SIG-M5 treated with dmso at 0.1 percent for 504 hours (cell line): ENCODE results near the gene KCTD19.

Experiments used
- DNase-seq: peaks from one replicate; lab custom pipeline; 2025; ENCODE audit not compliant: unreplicated experiment; lab: John Stamatoyannopoulos, UW

Gene KCTD19

DNA sequence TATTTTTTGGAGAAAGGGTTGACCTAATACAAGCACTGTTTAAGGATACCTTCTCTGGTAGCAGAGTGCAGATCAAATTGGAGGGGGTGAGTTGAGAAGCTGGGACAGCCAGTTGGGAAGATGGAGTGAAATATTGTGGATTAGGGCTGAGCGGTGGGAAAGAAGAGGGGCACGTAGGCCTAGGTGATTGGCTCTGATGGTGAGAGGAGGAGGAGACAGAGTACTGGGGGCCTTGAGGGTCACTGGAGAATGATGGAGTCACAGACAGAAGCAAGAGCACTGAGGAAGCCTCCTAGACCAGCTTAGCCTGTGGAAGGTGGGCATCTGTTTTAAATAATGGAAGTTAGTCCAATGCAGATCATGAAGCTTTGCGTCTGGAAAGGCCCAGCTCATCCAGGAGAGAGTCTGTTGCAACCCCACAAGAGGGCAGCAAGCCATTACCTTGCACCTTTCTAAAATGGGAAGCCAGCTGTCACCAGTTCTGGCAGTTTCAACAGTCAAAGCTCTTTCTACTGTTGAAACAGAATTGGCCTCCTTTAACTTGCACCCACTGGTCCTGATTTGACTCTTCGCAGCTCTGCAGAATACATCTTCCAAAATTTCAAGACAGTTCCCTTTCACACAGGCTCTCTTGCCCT, 66.0 kb downstream of the KCTD19 start:
- DNase-seq, result peak; percentile 51

GRCh38 chr16:67259705-67260104, 66.8 kb downstream of the KCTD19 start:
- DNase-seq, result no peak

DNA sequence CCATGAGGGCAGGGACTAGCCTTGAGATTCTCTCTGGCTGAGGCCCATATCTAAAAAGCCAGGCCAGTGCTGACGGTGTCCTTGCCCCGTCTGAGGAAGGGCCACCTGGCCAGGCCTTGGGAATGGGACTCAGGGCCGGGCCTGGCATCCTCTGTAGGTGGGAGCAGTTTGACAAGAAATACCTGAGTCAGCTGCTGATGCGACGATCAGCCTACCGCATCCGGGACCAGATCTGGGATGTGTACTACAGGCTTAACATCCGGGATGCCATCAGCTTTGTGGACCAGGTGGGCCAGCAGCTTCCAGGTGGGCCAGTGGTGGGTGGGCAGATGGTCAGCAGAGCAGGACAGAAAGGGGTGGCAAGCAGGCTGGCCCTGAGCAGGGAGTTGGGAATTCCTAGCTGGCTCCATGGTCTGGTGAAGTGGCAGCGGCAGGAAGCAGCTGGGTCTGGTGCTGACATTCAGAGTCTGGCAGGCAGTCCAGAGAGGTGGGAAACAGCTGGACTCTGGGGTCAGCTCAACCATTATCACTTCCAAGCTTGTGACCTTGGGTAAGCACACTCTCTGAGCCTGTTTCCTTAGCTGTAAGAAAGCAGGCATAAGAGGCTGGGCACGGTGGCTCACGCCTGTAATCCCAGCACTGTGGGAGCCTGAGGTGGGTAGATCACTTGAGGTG, 68.2 kb downstream of the KCTD19 start:
- no peak for DNase-seq

DNA sequence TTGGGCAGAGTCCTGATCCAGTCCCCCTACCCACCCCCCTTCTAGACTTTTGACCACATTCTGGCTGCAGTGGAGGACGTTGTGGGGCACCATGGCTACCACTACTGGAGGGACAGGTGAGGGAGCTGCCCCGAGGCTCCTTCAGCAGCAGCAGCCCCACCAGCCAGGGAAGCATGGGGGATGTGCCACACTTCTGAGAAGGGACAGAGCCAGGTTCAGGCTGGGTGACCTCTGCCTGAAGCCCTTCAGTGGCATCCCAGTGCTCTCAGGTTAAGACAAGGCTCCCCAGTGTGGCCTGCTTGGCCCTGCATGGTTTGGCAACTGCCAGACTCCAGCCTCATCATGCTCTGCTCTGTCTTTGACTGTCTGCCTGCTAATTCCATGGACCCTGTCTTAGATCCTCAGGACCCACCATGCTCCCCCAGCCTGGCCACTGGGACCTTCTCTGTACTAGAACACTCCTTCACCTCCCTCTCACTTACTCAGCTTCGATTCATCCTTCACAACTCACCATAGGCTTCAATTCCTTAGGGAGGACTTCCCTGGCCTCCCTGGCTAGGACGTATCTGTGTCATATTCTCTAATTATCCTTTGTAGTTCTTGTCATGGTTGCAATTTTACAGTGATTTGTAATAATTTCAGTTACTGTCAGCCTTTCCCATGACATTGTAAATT, 68.9 kb downstream of the KCTD19 start:
- DNase-seq, result no peak

GRCh38 chr16:67256701-67257230, 69.8 kb downstream of the KCTD19 start:
- DNase-seq, result no peak

DNA sequence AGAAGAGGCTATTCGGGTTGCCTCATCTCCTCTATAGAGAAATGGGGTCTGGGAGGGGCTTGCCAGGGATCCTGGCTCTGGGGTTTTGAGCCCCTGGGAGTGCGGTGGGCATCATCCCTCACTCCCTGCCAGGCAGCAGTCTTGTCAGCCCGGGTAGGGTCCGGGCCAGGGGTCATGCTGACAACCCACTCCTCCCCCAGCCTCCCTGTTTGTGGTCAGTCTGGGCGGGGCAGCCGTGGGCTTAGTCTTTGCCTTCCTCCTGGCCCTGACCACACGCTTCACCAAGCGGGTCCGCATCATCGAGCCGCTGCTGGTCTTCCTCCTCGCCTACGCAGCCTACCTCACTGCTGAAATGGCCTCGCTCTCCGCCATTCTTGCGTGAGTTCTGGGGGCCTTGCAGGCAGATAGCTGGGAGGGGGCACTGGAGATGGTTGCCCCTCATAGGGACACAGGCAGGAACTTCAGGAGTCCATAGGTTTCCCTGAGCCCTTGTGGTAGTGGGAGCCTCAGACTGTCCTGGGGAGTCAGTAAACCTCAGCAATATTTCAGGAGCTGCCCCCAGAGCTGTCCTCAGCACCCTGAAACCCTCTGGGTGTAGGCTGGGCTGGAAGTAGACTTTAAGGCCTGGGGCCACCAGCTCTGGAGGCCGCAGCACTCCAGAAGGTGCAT, 70.9 kb downstream of the KCTD19 start:
- DNase-seq, result no peak

DNA sequence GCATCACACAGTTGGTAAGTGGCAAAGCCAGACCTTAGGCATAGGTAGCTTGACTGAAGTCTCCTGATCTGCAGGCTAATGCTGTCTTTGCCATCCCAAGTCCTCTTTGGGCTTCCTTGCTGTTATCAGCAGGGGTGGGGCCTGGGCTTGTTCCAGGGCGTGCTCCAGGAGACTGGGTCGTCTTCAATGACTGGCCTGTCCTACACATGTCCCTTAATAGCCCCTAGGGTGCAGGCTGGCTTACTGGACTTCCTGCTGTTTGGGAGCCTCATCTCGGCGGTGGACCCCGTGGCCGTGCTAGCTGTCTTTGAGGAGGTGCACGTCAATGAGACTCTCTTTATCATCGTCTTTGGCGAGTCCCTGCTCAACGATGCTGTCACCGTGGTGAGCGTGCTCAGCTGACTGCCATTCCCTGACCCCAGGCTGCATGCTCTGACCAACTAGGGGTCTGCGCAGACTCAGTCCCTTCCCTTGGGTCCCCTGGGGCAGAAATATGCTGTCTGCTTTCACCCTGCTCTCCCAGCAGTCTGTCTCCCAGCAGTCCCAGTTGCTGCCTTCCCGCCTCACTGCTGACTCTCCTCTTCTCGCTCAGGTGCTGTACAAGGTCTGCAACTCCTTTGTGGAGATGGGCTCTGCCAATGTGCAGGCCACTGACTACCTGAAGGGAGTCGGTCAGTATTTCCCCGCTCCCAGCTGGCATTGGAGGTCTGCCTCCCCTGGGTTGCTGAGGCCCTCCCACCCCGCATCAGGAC, 71.6 kb downstream of the KCTD19 start:
- no peak for DNase-seq

DNA sequence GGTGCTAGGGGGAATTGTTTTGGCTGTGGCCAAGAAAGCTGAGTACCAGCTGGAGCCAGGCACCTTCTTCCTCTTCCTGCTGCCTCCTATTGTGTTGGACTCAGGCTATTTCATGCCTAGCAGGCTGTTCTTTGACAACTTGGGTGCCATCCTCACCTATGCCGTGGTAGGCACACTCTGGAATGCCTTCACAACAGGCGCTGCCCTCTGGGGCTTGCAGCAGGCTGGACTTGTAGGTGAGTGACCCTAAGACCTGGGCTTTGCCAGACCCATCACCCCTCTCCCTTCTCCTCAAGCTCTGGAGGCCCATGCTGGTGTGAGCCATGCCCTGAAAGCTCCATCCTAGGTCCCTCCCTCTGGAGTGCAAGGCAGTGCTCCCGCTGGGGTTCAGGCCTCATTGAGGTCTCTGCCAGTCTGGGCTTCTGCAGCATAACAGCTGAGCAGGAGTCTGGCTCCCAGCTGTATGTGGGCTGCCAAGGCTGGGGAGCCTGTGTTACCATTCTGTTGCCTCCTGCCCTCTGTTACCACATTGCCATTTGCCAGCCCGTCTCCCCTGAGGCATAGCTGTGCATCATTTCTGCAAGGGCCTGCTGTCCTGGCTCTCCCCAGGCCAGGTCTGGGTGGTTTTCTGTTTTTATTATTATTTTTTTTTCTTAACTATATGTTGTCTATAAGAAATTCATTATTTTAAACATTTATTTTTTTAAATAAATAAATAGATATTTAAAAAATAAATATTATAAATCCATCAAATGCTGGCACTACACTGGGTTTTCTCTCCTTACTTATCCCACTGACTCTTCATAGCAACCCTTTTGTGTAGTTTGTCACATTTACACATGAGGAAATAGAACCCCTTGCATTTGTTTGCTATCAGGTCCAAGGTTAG, 73.7 kb downstream of the KCTD19 start:
- no peak for DNase-seq

DNA sequence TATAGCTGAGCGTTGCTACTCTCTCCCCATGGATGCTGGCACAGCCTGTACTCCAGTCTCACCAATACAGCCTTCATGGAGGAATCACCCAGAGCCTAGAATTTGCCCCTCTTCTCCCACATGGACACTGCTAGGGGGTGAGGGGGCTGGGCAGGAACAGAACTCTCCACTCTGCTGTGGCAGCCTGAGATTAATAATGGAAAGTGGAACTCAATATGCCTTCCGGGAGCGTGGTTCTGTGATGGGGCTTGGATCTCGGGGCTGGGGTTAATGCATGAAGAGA, 76.6 kb downstream of the KCTD19 start:
- DNase-seq, result no peak

GRCh38 chr16:67249178-67250044, 77.1 kb downstream of the KCTD19 start:
- DNase-seq, result no peak

GRCh38 chr16:67248401-67249177, 78.0 kb downstream of the KCTD19 start, which contains the start of gene SLC9A5:
TSS of gene SLC9A5 (plus strand) at chr16:67248979. CDS start at chr16:67249015, 36 bp downstream.
- no peak for DNase-seq

GRCh38 chr16:67248073-67248400, 78.5 kb downstream of the KCTD19 start:
- DNase-seq, result no peak

DNA sequence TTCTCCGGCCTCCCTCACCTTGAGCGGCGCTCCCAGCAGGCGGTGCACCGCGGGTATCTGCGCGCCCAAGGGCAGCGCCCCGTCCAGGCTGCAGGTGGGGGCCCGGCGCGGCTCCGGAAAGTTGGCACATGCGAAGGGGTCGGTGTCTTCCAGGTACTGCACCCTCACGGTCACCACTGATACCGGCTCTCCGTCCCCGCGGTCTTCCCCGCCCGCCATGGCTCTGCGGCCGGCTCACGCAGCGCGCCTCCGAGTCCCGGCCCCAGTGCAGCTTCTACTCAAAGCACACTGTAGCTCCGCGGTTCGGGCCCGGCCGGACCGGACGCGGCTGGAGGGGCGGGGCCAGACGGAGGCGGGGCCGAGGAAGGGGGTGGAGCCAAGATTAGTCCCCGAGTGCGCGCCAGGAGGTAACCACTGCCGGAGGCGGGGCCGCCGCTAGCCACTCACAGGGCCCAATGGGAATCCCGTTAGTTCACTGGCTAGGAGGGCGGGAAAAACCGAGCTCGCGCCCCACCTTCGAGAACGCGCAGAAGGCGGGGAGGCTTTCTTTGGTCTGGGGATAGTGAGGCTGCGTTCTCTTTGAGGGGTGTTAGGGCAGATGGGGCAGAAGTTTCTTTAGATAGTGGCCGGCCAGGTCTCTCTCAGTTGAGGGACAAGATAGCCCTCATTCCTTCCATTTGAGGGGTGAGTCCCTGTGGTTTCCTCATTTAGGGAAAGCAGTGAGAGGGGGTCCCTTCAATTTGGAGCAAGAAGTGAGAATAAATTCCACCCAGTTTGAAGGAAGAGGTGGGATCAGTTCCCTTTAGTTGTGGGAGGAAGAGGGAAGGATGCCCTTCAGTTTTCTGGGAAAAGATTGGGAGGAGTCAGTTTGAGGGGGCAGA, 79.1 kb downstream of the KCTD19 start, which contains the start of gene FHOD1:
Gene FHOD1 (minus strand): TSS at position 290 of the 881 bp plus-strand sequence. CDS start 71 bp downstream, at position 219.
- DNase-seq, result peak; percentile 90

DNA sequence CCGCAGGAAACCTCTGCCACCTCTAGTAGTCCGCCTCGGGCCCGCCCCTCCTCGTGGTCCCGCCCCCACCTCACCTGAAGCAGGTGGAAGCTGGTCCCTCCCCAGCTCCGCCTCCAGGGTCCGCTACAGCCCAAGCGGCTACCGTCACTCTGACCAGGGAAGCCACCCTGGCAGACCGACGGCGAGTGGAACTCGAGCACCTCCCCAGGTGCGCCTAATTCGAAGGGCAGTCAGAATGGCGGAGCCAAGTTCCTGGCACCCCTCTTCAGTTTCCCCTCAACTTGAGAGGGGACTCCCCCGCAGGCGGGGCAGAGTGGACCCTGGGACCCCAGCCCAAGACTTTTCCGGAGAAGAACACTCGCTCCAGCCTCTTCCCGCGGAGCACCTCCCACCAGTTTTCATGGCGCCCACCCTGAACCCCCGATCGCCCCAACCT, 79.8 kb downstream of the KCTD19 start:
- peak; percentile 36 for DNase-seq

- peak; percentile 36 for DNase-seq
Observed at GRCh38 chr16:67246081-67246755, 80.3 kb downstream of the KCTD19 start.

GRCh38 chr16:67245674-67246080, 80.9 kb downstream of the KCTD19 start:
- no peak for DNase-seq

- DNase-seq, result no peak
Observed at GRCh38 chr16:67245186-67245585, 81.4 kb downstream of the KCTD19 start.
